ENCODE data around the gene BRICD5.

- TF ChIP-seq CTCF (IDR thresholded peaks at IDR 0.05; ENCODE audit: borderline replicate concordance, extremely low read depth, low read length, poor library complexity, severe bottlenecking) (no peak), EZH2 (IDR thresholded peaks at IDR 0.05; ENCODE audit: borderline replicate concordance, low read depth, low read length, severe bottlenecking) (no peak)
These were observed 24.6 kb downstream of the BRICD5 start for GRCh38 chr16:2186064-2186463.
